Measurements from ENCODE around the gene PPP2R1B. TPM values are rescaled to one million over a fixed set of nuclear protein-coding genes. Genes with fewer than 3 reads are reported as not detected.

PPP2R1B gene
- total and polyA plus RNA-seq, 2 donors (not counting 1 experiment from before 2014, with no cell fraction given), result 8.2 to 37.0 TPM

GRCh38 chr11:111801135-111801534 is 34.9 kb upstream of the PPP2R1B start:
- peaks cover 12% of the 10 kb centered on the region for H3K4me1 Mint-ChIP-seq
- H3K9me3 Mint-ChIP-seq (ENCODE audit: insufficient read depth), result peaks cover 6% of the 10 kb centered on the region
- DNase-seq (no peak), ATAC-seq (ENCODE audit: low read depth) (no peak)
- ChIA-PET CTCF (no interaction called here), POLR2A (no interaction called here)
- H3K9ac ChIP-seq (ENCODE audit: low read length), result no peak overlapping the region
- H3K27me3 Mint-ChIP-seq, result no peaks in the 10 kb centered on the region
- H3K27me3 ChIP-seq (replicated peaks in 1 of 4; ENCODE audit: control extremely low read depth in 1 of 4, control insufficient read depth in 3 of 4, insufficient read depth in 4 of 4, low read length in 3 of 4), result no peaks in the 10 kb centered on the region
- no peak overlapping the region for H3K4me3 Mint-ChIP-seq
- no peak overlapping the region for H3K27ac ChIP-seq (ENCODE audit: low read length in 2 of 2)
- no peak overlapping the region for H3K4me2 ChIP-seq (replicated peaks; ENCODE audit: low read depth, low read length, poor library complexity, severe bottlenecking)
- peaks cover 5 to 13% (median 11%) of the 10 kb centered on the region in 3 donors for H3K9me3 ChIP-seq (ENCODE audit: control extremely low read depth in 1 of 3, control insufficient read depth in 2 of 3, insufficient read depth in 1 of 3, low read length in 2 of 3)
- WGBS (ENCODE audit: insufficient coverage), result no CpG with 5 or more reads among the region's 2 CpGs
- H4K20me1 ChIP-seq (ENCODE audit: control insufficient read depth, insufficient read depth, low read length, poor library complexity, severe bottlenecking), result no peaks in the 10 kb centered on the region
- intact Hi-C loops (cut with micrococcal nuclease), result no loop called here
- no peak for TF ChIP-seq EZH2 (IDR thresholded peaks at IDR 0.05; ENCODE audit: borderline replicate concordance, insufficient read depth, low read depth, low read length, poor library complexity, severe bottlenecking)
- TF ChIP-seq CTCF (IDR thresholded peaks at IDR 0.05), result no peak
- H3K27ac Mint-ChIP-seq, result no peak overlapping the region
- no peaks in the 10 kb centered on the region for H3K79me2 ChIP-seq (ENCODE audit: control insufficient read depth, insufficient read depth, low read length)
- H3K36me3 ChIP-seq (replicated peaks in 1 of 2; ENCODE audit: control extremely low read depth in 1 of 2, control insufficient read depth in 1 of 2, extremely low read depth in 1 of 2, insufficient read depth in 2 of 2, low read length in 1 of 2), result peaks cover 3 to 15% of the 10 kb centered on the region in 2 experiments
- H2AFZ ChIP-seq (ENCODE audit: insufficient read depth, low read depth, low read length, poor library complexity, severe bottlenecking), result no peak overlapping the region
- no peak overlapping the region for H3K4me3 ChIP-seq (ENCODE audit: control extremely low read depth in 1 of 5, extremely low read depth in 1 of 5, insufficient read depth in 1 of 5, low read depth in 2 of 5, low read length in 4 of 5)
- H3K4me1 ChIP-seq (ENCODE audit: control insufficient read depth in 2 of 2, insufficient read depth in 2 of 2, low read length in 2 of 2), result no peaks in the 10 kb centered on the region

GRCh38 chr11:111798279-111798678 is 32.1 kb upstream of the PPP2R1B start:
- Mint-ChIP-seq H3K4me3 (no peak overlapping the region), H3K4me1 (peaks cover 12% of the 10 kb centered on the region), H3K27ac (no peak overlapping the region), H3K27me3 (no peaks in the 10 kb centered on the region), H3K9me3 (ENCODE audit: insufficient read depth) (peaks cover 6% of the 10 kb centered on the region)
- WGBS (ENCODE audit: insufficient coverage), result 100% methylated on average over 1 of the region's 1 CpG
- no peak overlapping the region for H3K27ac ChIP-seq (ENCODE audit: low read length in 2 of 2)
- ChIA-PET CTCF (interaction anchor here (0.6 to 1.2 kb wide), 2 partner anchors 21 to 24 kb away, joined by 4 to 9 read pairs; no protein-coding TSS in a partner anchor), POLR2A (no interaction called here)
- no peaks in the 10 kb centered on the region for H4K20me1 ChIP-seq (ENCODE audit: control insufficient read depth, insufficient read depth, low read length, poor library complexity, severe bottlenecking)
- no peaks in the 10 kb centered on the region for H3K79me2 ChIP-seq (ENCODE audit: control insufficient read depth, insufficient read depth, low read length)
- no peak for ATAC-seq (ENCODE audit: low read depth)
- no peak for DNase-seq
- no peak for TF ChIP-seq CTCF (IDR thresholded peaks at IDR 0.05)
- TF ChIP-seq EZH2 (IDR thresholded peaks at IDR 0.05; ENCODE audit: borderline replicate concordance, insufficient read depth, low read depth, low read length, poor library complexity, severe bottlenecking), result no peak
- no peak overlapping the region for H3K4me2 ChIP-seq (replicated peaks; ENCODE audit: low read depth, low read length, poor library complexity, severe bottlenecking)
- H2AFZ ChIP-seq (ENCODE audit: insufficient read depth, low read depth, low read length, poor library complexity, severe bottlenecking), result no peak overlapping the region
- H3K36me3 ChIP-seq (replicated peaks in 1 of 2; ENCODE audit: control extremely low read depth in 1 of 2, control insufficient read depth in 1 of 2, extremely low read depth in 1 of 2, insufficient read depth in 2 of 2, low read length in 1 of 2), result peaks cover 5 to 15% of the 10 kb centered on the region in 2 experiments
- no peak overlapping the region for H3K9ac ChIP-seq (ENCODE audit: low read length)
- intact Hi-C loops (cut with micrococcal nuclease), result no loop called here
- no peaks in the 10 kb centered on the region for H3K4me1 ChIP-seq (ENCODE audit: control insufficient read depth in 2 of 2, insufficient read depth in 2 of 2, low read length in 2 of 2)
- no peak overlapping the region for H3K4me3 ChIP-seq (ENCODE audit: control extremely low read depth in 1 of 5, extremely low read depth in 1 of 5, insufficient read depth in 1 of 5, low read depth in 2 of 5, low read length in 4 of 5)
- H3K9me3 ChIP-seq (ENCODE audit: control extremely low read depth in 1 of 3, control insufficient read depth in 2 of 3, insufficient read depth in 1 of 3, low read length in 2 of 3), result peaks cover 5 to 13% (median 11%) of the 10 kb centered on the region in 3 donors
- no peaks in the 10 kb centered on the region for H3K27me3 ChIP-seq (replicated peaks in 1 of 4; ENCODE audit: control extremely low read depth in 1 of 4, control insufficient read depth in 3 of 4, insufficient read depth in 4 of 4, low read length in 3 of 4)
